CD4-positive, alpha-beta T cell (primary cell): ENCODE results near the gene ADTRP. TPM values are rescaled to one million over a fixed set of nuclear protein-coding genes. Genes with fewer than 3 reads are reported as not detected.

Experiments
- ATAC-seq: fragments of 200-7000 bp; cut with Tn5 transposase; one replicate; pipeline ENCODE4 v1.10.0; 2022; ENCODE audit warnings: mild to moderate bottlenecking; ENCODE audit not compliant: poor library complexity
- CTCF ChIA-PET: fragments of 350-600 bp; sonication (Branson Sonifier 250); formaldehyde crosslinking; loops from one replicate; lab custom pipeline; 2021; ENCODE audit warnings: antibody characterized with exemption, inconsistent platforms; lab: Charles Lee
- POLR2A ChIA-PET: fragments of 350-600 bp; sonication (Branson Sonifier 250); formaldehyde crosslinking; loops from one replicate; lab custom pipeline; 2021; ENCODE audit warnings: antibody characterized with exemption, inconsistent platforms; lab: Charles Lee
- DNase-seq, 14 experiments: peaks; one replicate each; pipeline ENCODE4 v3.0.0-alpha.2; 2013 to 2020; ENCODE audit warnings: mixed read lengths in 2 of 14
- H3K27ac ChIP-seq, 2 donors: one replicate each; pipeline versions ENCODE4 v1.5.1 to v1.7.0; 2013; ENCODE audit warnings: low read length in 2 of 2, low read depth in 1 of 2, mild to moderate bottlenecking in 1 of 2
- H3K27me3 ChIP-seq, 2 experiments: 1 replicate in 1 of 2; 2 replicates in 1 of 2; pipeline versions ENCODE4 v1.6.1 to v1.7.0; 2013; ENCODE audit warnings: low read length in 2 of 2, control low read depth in 1 of 2, mild to moderate bottlenecking in 1 of 2, moderate library complexity in 1 of 2; ENCODE audit not compliant: insufficient read depth in 2 of 2, control insufficient read depth in 1 of 2
- H3K36me3 ChIP-seq: one replicate; pipeline ENCODE4 v1.6.1; 2013; ENCODE audit warnings: low read length, control low read depth; ENCODE audit not compliant: insufficient read depth
- H3K4me1 ChIP-seq: one replicate; pipeline ENCODE4 v1.6.1; 2013; ENCODE audit warnings: low read length, control low read depth; ENCODE audit not compliant: insufficient read depth
- H3K4me3 ChIP-seq: one replicate; pipeline ENCODE4 v1.5.1; 2013; ENCODE audit warnings: mild to moderate bottlenecking, low read length, moderate library complexity
- H3K9me3 ChIP-seq, 2 experiments: 1 replicate in 1 of 2; 2 replicates in 1 of 2; pipeline versions ENCODE4 v1.6.1 to v1.7.0; 2013; ENCODE audit warnings: low read length in 2 of 2, mild to moderate bottlenecking in 2 of 2, control low read depth in 1 of 2, moderate library complexity in 1 of 2; ENCODE audit not compliant: control insufficient read depth in 1 of 2, insufficient read depth in 1 of 2
- H3K27ac Mint-ChIP-seq: one replicate; pipeline ENCODE4 v1.8.0; 2020; ENCODE audit warnings: mixed read lengths
- H3K27me3 Mint-ChIP-seq: one replicate; pipeline ENCODE4 v1.8.0; 2021; ENCODE audit warnings: mixed read lengths
- H3K36me3 Mint-ChIP-seq: one replicate; pipeline ENCODE4 v1.8.0; 2021; ENCODE audit warnings: low read depth, mixed read lengths
- H3K4me1 Mint-ChIP-seq: one replicate; pipeline ENCODE4 v1.8.0; 2021; ENCODE audit warnings: low read depth, mixed read lengths
- H3K4me3 Mint-ChIP-seq: one replicate; pipeline ENCODE4 v1.8.0; 2020; ENCODE audit warnings: mild to moderate bottlenecking, mixed read lengths
- H3K9me3 Mint-ChIP-seq: one replicate; pipeline ENCODE4 v1.8.0; 2020; ENCODE audit warnings: mixed read lengths
- intact Hi-C, 2 experiments: fragments of 100-400 bp; cut with DNase I in 1 of 2; cut with micrococcal nuclease in 1 of 2; formaldehyde crosslinking; loops; one replicate each; pipeline versions ENCODE4 v1.15.1 to v1.9.0; 2023 to 2025; cut with DNase I, micrococcal nuclease
- total RNA-seq, 174 experiments: library from RNA in 2 of 174; stranded (reverse) in 2 of 174; gene quantifications; one replicate each; pipeline ENCODE4 v1.2.3 and lab custom pipeline; 2021 to 2026
- TF ChIP-seq, protein P1 (sequence below): fragments of 200-600 bp; IDR thresholded peaks from one replicate; pipeline ENCODE4 v1.8.0; 2022; ENCODE audit warnings: antibody characterized with exemption, mild to moderate bottlenecking

ADTRP gene
- total RNA-seq, 2 experiments from 2014 or later = 14.3 to 15.2 TPM

DNA sequence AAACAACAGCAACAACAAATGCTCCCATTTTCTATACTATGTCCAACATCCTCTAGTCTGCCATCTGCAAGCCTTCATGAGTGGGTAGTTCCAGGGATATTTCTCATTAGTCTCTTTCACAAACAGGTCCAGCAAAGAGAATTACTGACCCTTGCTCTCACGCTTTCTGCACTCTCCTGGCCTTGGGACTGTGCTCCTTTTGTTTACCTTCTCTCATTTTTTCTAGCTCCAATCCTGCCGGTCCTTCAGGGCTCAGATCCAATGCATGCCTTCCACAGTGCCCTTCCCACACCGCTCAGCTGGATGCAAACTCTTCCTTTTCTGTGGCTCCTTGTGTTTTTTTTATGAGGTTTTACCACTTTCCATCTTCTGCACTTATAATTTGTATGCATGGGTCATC, 47.2 kb downstream of the ADTRP start:
- peak overlapping the region; percentile 93 for H3K27ac Mint-ChIP-seq
- H3K36me3 ChIP-seq = no peaks in the 10 kb centered on the region
- no peaks in the 10 kb centered on the region for H3K36me3 Mint-ChIP-seq
- intact Hi-C loops = no loop called here
- H3K4me1 Mint-ChIP-seq = peaks cover 66% of the 10 kb centered on the region
- ChIA-PET CTCF (no interaction called here), POLR2A (interaction anchor here (1.2 to 1.9 kb wide), 5 partner anchors 19 to 284 kb away, joined by 3 to 8 read pairs (median 5); partner anchors contain the start of gene HIVEP1)
- H3K27ac ChIP-seq = peak overlapping the region in 1 of 2 donors; percentile 9
- H3K4me1 ChIP-seq = peaks cover 45% of the 10 kb centered on the region
- DNase-seq (no peak), ATAC-seq (no peak)
- H3K27me3 Mint-ChIP-seq = no peaks in the 10 kb centered on the region
- no peaks in the 10 kb centered on the region for H3K9me3 ChIP-seq
- no peak overlapping the region for H3K4me3 ChIP-seq
- H3K4me3 Mint-ChIP-seq = peak overlapping the region; percentile 23
- no peaks in the 10 kb centered on the region for H3K9me3 Mint-ChIP-seq
- TF ChIP-seq, protein P1, sequence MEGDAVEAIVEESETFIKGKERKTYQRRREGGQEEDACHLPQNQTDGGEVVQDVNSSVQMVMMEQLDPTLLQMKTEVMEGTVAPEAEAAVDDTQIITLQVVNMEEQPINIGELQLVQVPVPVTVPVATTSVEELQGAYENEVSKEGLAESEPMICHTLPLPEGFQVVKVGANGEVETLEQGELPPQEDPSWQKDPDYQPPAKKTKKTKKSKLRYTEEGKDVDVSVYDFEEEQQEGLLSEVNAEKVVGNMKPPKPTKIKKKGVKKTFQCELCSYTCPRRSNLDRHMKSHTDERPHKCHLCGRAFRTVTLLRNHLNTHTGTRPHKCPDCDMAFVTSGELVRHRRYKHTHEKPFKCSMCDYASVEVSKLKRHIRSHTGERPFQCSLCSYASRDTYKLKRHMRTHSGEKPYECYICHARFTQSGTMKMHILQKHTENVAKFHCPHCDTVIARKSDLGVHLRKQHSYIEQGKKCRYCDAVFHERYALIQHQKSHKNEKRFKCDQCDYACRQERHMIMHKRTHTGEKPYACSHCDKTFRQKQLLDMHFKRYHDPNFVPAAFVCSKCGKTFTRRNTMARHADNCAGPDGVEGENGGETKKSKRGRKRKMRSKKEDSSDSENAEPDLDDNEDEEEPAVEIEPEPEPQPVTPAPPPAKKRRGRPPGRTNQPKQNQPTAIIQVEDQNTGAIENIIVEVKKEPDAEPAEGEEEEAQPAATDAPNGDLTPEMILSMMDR = no peak
- no peaks in the 10 kb centered on the region for H3K27me3 ChIP-seq

DNA sequence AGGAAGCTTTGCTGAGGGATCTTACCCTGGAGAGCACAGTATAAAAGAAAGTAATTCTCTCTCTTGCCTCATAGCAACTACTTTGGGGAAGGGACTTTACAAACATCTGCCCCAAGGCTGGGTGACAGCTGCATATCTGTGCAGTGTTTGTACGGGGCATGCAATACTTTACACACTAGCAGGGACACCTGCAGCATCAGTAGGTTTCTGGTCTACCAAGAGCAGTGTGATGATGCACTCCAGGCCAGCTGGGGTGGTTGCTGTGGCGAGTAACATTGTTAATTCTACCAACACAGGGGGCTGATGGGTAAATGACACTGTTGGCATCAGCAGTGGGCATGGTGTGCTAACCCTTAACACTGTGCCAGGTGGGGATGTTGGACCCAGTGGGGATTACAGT, 48.0 kb downstream of the ADTRP start:
- POLR2A ChIA-PET = no interaction called here
- peak overlapping the region; percentile 93 for H3K27ac Mint-ChIP-seq

DNA sequence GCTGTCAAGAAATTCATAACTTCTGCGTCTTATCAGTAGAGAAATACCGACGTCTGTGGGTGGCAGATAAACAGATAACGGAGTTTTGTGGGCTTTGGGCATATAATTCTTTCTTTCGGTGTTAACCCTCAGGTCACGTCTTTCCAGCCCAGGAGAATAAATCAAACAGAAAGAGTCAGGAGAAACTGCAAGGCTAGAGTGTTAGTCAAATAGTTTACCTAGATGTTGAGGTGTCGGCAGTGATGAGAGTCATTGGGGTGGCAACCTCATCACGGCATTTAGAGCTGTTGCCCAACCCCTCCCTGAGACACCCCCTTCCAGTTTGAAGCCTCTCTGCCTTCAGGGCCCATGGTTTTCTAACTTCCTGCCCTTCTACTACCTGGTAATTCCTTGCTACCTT, 49.5 kb downstream of the ADTRP start:
- no peaks in the 10 kb centered on the region for H3K9me3 Mint-ChIP-seq
- ChIA-PET POLR2A (interaction anchor here (0.6 to 3.3 kb wide), 6 partner anchors 11 to 281 kb away, joined by 3 to 37 read pairs (median 6); no protein-coding TSS in a partner anchor), CTCF (no interaction called here)
- H3K27me3 ChIP-seq = no peaks in the 10 kb centered on the region
- no peaks in the 10 kb centered on the region for H3K36me3 ChIP-seq
- H3K4me1 Mint-ChIP-seq = peaks cover 84% of the 10 kb centered on the region
- H3K27me3 Mint-ChIP-seq = no peaks in the 10 kb centered on the region
- peak overlapping the region; percentile 65 to 71 for H3K27ac ChIP-seq
- H3K4me3 ChIP-seq = peak overlapping the region; percentile 48
- H3K4me3 Mint-ChIP-seq = peak overlapping the region; percentile 74
- peak; percentile 74 for ATAC-seq
- TF ChIP-seq, protein P1 = no peak
- H3K27ac Mint-ChIP-seq = peak overlapping the region; percentile 93
- peaks cover 55% of the 10 kb centered on the region for H3K4me1 ChIP-seq
- no peaks in the 10 kb centered on the region for H3K9me3 ChIP-seq
- intact Hi-C loops = loop anchor here in 1 of 2 experiments (2.0 to 10.0 kb wide), 2 partner anchors 18 to 346 kb away; no protein-coding TSS in a partner anchor
- H3K36me3 Mint-ChIP-seq = peaks cover 11% of the 10 kb centered on the region
- DNase-seq = peak in 9 of 14 experiments; percentile 20 to 72 (median 52)

More for the DNA sequence above, 48.0 kb downstream of the ADTRP start:
- no peaks in the 10 kb centered on the region for H3K27me3 Mint-ChIP-seq
- TF ChIP-seq, protein P1 = no peak
- Histone ChIP-seq H3K9me3 (no peaks in the 10 kb centered on the region), H3K36me3 (no peaks in the 10 kb centered on the region), H3K27me3 (no peaks in the 10 kb centered on the region), H3K4me1 (peaks cover 50% of the 10 kb centered on the region), H3K4me3 (no peak overlapping the region), H3K27ac (no peak overlapping the region)
- no peak for ATAC-seq
- H3K4me1 Mint-ChIP-seq = peaks cover 72% of the 10 kb centered on the region
- DNase-seq = peak in 2 of 14 experiments; percentile 42 to 46
- CTCF ChIA-PET = no interaction called here
- H3K9me3 Mint-ChIP-seq = no peaks in the 10 kb centered on the region
- intact Hi-C loops = no loop called here
- H3K4me3 Mint-ChIP-seq = no peak overlapping the region
- H3K36me3 Mint-ChIP-seq = no peaks in the 10 kb centered on the region
